ENCODE results near the gene NCK1. TPM values are rescaled to one million over a fixed set of nuclear protein-coding genes. Genes with fewer than 3 reads are reported as not detected.

Gene NCK1
- total and polyA plus RNA-seq, 9 of the 15 experiments (the other 6 are each of a cell fraction or from before 2014, with no cell fraction given), result 17.3 to 30.5 (median 25.0) TPM

DNA sequence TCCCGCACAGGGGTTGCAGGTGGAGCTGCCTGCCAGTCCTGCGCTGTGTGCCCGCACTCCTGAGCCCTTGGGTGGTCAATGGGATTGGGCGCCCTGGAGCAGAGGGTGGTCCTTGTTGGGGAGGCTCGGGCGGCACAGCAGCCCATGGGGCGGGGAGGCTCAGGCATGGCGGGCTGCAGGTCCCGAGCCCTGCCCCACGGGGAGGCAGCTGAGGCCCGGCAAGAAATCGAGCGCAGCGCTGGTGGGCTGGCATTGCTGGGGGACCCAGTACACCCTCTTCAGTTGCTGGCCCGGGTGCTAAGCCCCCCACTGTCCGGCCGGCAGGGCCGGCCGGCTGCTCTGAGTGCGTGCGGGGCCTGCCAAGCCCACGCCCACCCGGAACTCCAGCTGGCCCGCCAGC, 27.9 kb downstream of the NCK1 start:
- no peaks in the 10 kb centered on the region for H3K9me1 ChIP-seq (ENCODE audit: control insufficient read depth, insufficient read depth, low read length)
- no peak for DNase-seq (ENCODE audit: extremely low read depth in 1 of 4, low spot score in 3 of 4)
- WGBS (ENCODE audit: insufficient coverage, low coverage, missing lambda C conversion rate), result 98% methylated on average over 17 of the region's 24 CpGs
- BruUV-seq (replicated peaks), result no TSS peak
- intact Hi-C loops (cut with micrococcal nuclease) (no loop called here), in situ Hi-C loops (cut with MboI) (no loop called here)
- ATAC-seq, result no peak
- H3K27ac ChIP-seq (ENCODE audit: extremely low read depth, low read depth, low read length), result no peak overlapping the region
- no peaks in the 10 kb centered on the region for H3K27me3 ChIP-seq (ENCODE audit: control insufficient read depth in 2 of 2, insufficient read depth in 2 of 2, low read length in 2 of 2)
- ChIA-PET POLR2A (no interaction called here), CTCF (ENCODE audit: low intra/inter-chr PET ratio) (no interaction called here)
- no peak overlapping the region for H2AFZ ChIP-seq (ENCODE audit: low read depth, low read length)
- H3K36me3 ChIP-seq (ENCODE audit: control insufficient read depth, insufficient read depth, low read length), result no peaks in the 10 kb centered on the region; the same call in 2 of the 3 replicates
- H3K9me3 ChIP-seq (replicated peaks; ENCODE audit: control insufficient read depth, insufficient read depth, low read depth, low read length), result no peaks in the 10 kb centered on the region
- no peak overlapping the region for H3K9ac ChIP-seq (ENCODE audit: insufficient read depth in 1 of 2, low read depth in 2 of 2, low read length in 2 of 2)
- no peak for FAIRE-seq
- no peak for TF ChIP-seq RAD51 (IDR thresholded peaks at IDR 0.05; ENCODE audit: borderline replicate concordance, low read depth)
- TF ChIP-seq, protein P1, sequence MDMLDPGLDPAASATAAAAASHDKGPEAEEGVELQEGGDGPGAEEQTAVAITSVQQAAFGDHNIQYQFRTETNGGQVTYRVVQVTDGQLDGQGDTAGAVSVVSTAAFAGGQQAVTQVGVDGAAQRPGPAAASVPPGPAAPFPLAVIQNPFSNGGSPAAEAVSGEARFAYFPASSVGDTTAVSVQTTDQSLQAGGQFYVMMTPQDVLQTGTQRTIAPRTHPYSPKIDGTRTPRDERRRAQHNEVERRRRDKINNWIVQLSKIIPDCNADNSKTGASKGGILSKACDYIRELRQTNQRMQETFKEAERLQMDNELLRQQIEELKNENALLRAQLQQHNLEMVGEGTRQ (CRISPR knock-in tag; IDR thresholded peaks at IDR 0.05), result no peak
- no peak for TF ChIP-seq XRCC5 (IDR thresholded peaks at IDR 0.05; ENCODE audit: low read depth, low read length)
- TF ChIP-seq STAT5A (IDR thresholded peaks at IDR 0.05; ENCODE audit: borderline replicate concordance, low read length), result no peak
- no peak for TF ChIP-seq ZNF24 (IDR thresholded peaks at IDR 0.05)
- TF ChIP-seq POLR2H (tag; IDR thresholded peaks at IDR 0.05; ENCODE audit: low read depth), result no peak
- no peak for TF ChIP-seq ZBTB8A (IDR thresholded peaks at IDR 0.05; ENCODE audit: partially characterized antibody)
- TF ChIP-seq FOXK2 (conservative IDR thresholded peaks at IDR 0.05 in 1 of 2, IDR thresholded peaks at IDR 0.05 in 1 of 2; ENCODE audit: low read depth in 2 of 2), result no peak
- TF ChIP-seq ESRRB (CRISPR knock-in tag; IDR thresholded peaks at IDR 0.05; ENCODE audit: borderline replicate concordance), result no peak
- TF ChIP-seq EP400 (IDR thresholded peaks at IDR 0.05), result no peak
- peaks cover 82% of the 10 kb centered on the region for H3K79me2 ChIP-seq (ENCODE audit: control insufficient read depth, insufficient read depth, low read length)
- H3K4me1 ChIP-seq (replicated peaks in 1 of 2; ENCODE audit: control insufficient read depth in 2 of 2, insufficient read depth in 2 of 2, low read length in 2 of 2), result peaks cover 2 to 6% of the 10 kb centered on the region in 2 experiments; a peak in 3 of 5 replicates
- H4K20me1 ChIP-seq (replicated peaks; ENCODE audit: control insufficient read depth, insufficient read depth, low read length), result peaks cover 21% of the 10 kb centered on the region; the same call in 1 of the 2 replicates
- H3K4me3 ChIP-seq, result no peak overlapping the region
- H3K4me2 ChIP-seq (ENCODE audit: insufficient read depth, low read length), result no peak overlapping the region
